WTC11 (cell line): ENCODE results near the gene LHX5. TPM values are rescaled to one million over a fixed set of nuclear protein-coding genes. Genes with fewer than 3 reads are reported as not detected.
"Not testable (repeated sequence)": the region's sequence is repeated elsewhere in the genome, so short reads cannot be mapped to it uniquely, and the experiment has no call there.

Experiments
- ATAC-seq: fragments of 200-7000 bp; cut with Tn5 transposase; 2 replicates; pipeline ENCODE4 v1.10.0; 2021; ENCODE audit warnings: mild to moderate bottlenecking, moderate library complexity
- CTCF ChIA-PET: fragments of 300-600 bp; sonication (Branson Sonifier 250); formaldehyde crosslinking; loops from one replicate; lab custom pipeline; 2021; ENCODE audit warnings: antibody characterized with exemption; lab: Charles Lee
- POLR2A ChIA-PET: fragments of 350-600 bp; sonication (Branson Sonifier 250); formaldehyde crosslinking; loops from one replicate; lab custom pipeline; 2021; ENCODE audit warnings: antibody characterized with exemption; lab: Charles Lee
- DNase-seq: peaks from one replicate; pipeline ENCODE4 v3.0.0; 2021; ENCODE audit warnings: low spot score
- H3K27ac Mint-ChIP-seq: 2 replicates; pipeline ENCODE4 v1.8.0; 2021; ENCODE audit warnings: mixed read lengths
- H3K27me3 Mint-ChIP-seq: 2 replicates; pipeline ENCODE4 v1.8.0; 2021; ENCODE audit warnings: low read depth, mild to moderate bottlenecking, moderate library complexity, mixed read lengths
- H3K36me3 Mint-ChIP-seq: 2 replicates; pipeline ENCODE4 v1.8.0; 2021; ENCODE audit warnings: mixed read lengths
- H3K4me1 Mint-ChIP-seq: 2 replicates; pipeline ENCODE4 v1.8.0; 2022; ENCODE audit warnings: mixed read lengths
- H3K4me3 Mint-ChIP-seq: 2 replicates; pipeline ENCODE4 v1.8.0; 2021; ENCODE audit warnings: mild to moderate bottlenecking, moderate library complexity, mixed read lengths
- H3K9me3 Mint-ChIP-seq: 2 replicates; pipeline ENCODE4 v1.8.0; 2021; ENCODE audit warnings: mixed read lengths
- ELF4 ChIP-seq: sonication (generic); formaldehyde crosslinking; IDR thresholded peaks from 2 replicates; pipeline ENCODE4 v1.8.1; 2022; ENCODE audit warnings: low read depth, mild to moderate bottlenecking, moderate library complexity, missing genetic modification reagents
- FOXJ3 ChIP-seq: sonication (generic); formaldehyde crosslinking; IDR thresholded peaks from 2 replicates; pipeline ENCODE4 v1.9.0; 2021; ENCODE audit warnings: missing genetic modification reagents, mild to moderate bottlenecking, borderline replicate concordance
- GTF2I ChIP-seq: fragments of 250-450 bp; sonication (Bioruptor Pico); conservative IDR thresholded peaks from 2 replicates; pipeline ENCODE4 v1.4.0; 2021; ENCODE audit warnings: mild to moderate bottlenecking
- NR3C1 ChIP-seq: sonication (generic); formaldehyde crosslinking; conservative IDR thresholded peaks from 2 replicates; pipeline ENCODE4 v1.8.1; 2023; ENCODE audit warnings: low read depth, mild to moderate bottlenecking, missing genetic modification reagents
- SP1 ChIP-seq: sonication (generic); formaldehyde crosslinking; conservative IDR thresholded peaks from 2 replicates; pipeline ENCODE4 v1.8.1; 2022; ENCODE audit warnings: missing genetic modification reagents
- ZNF121 ChIP-seq: sonication (generic); formaldehyde crosslinking; IDR thresholded peaks from 2 replicates; pipeline ENCODE4 v1.8.0; 2023; ENCODE audit warnings: missing genetic modification reagents
- total RNA-seq: library from RNA; stranded (reverse); gene quantifications from 3 replicates; pipeline ENCODE4 v1.2.3, GENCODE V29; 2021
- TF ChIP-seq, protein P1 (sequence below): sonication (generic); formaldehyde crosslinking; IDR thresholded peaks from 2 replicates; pipeline ENCODE4 v1.8.1; 2023; ENCODE audit warnings: mild to moderate bottlenecking, missing genetic modification reagents
- TF ChIP-seq, protein P2 (sequence below): sonication (generic); formaldehyde crosslinking; IDR thresholded peaks from 2 replicates; pipeline ENCODE4 v1.8.1; 2023; ENCODE audit warnings: mild to moderate bottlenecking, missing genetic modification reagents, moderate library complexity
- TF ChIP-seq, protein P3 (sequence below): fragments of 250-450 bp; sonication (Bioruptor Pico); IDR thresholded peaks from 2 replicates; pipeline ENCODE4 v1.9.0; 2021; ENCODE audit warnings: mild to moderate bottlenecking
- TF ChIP-seq, protein P4 (sequence below): sonication (generic); formaldehyde crosslinking; IDR thresholded peaks from 2 replicates; pipeline ENCODE4 v1.8.0; 2023; ENCODE audit warnings: missing genetic modification reagents, mild to moderate bottlenecking, borderline replicate concordance
- TF ChIP-seq, protein P5 (sequence below): sonication (generic); formaldehyde crosslinking; IDR thresholded peaks from 2 replicates; pipeline ENCODE4 v1.8.1; 2023; ENCODE audit warnings: mild to moderate bottlenecking, moderate library complexity, missing genetic modification reagents
- TF ChIP-seq, protein P6 (sequence below): fragments of 250-450 bp; sonication (Bioruptor Pico); conservative IDR thresholded peaks from 2 replicates; pipeline ENCODE4 v1.9.0; 2021; ENCODE audit warnings: mild to moderate bottlenecking

LHX5 gene
- total RNA-seq, 1 experiment from 2014 or later: 3.0 TPM

DNA sequence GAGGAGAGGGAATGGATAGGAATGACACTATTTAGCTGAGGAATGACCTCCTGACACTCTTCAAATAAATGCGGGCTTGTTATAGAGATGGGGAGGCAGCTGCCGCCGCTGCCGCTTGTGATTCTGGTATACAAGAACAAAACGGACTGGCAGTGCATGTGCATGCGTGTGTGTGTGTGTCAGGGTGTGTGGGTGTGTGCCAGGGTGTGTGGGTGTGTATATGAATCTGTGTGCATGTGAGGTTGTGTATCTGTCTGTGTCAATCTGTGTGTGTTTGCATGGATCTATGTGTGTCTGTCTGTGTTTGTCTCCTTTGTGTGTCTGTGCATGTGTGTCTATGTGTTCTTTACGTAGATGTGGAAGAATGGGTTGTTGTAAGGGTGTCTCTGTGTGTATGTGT, 26.0 kb upstream of the LHX5 start:
- POLR2A ChIA-PET: no interaction called here

DNA sequence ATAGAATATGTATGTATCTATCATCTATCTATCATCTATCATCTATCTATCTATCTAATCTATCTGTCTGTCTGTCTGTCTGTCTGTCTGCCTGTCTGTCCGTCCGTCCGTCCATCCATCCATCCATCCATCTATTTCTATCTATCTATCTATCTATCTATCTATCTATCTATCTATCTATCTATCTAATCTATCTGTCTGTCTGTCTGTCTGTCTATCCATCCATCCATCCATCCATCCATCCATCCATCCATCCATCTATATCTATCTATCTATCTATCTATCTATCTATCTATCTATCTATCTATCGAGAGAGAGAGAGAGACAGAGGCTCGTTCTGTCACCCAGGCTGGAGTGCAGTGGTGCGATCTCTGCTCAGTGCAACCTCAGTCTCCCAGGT, 24.3 kb upstream of the LHX5 start:
- H3K27me3 Mint-ChIP-seq, POLR2A ChIA-PET, DNase-seq, H3K4me3 Mint-ChIP-seq, CTCF ChIA-PET, H3K27ac Mint-ChIP-seq, ATAC-seq: not testable (repeated sequence)
- H3K9me3 Mint-ChIP-seq: peaks cover 18% of the 10 kb centered on the region
- H3K4me1 Mint-ChIP-seq: peaks cover 15% of the 10 kb centered on the region
- H3K36me3 Mint-ChIP-seq: peaks cover 11% of the 10 kb centered on the region

More for the DNA sequence above, 26.0 kb upstream of the LHX5 start:
- CTCF ChIA-PET: no interaction called here
- TF ChIP-seq FOXJ3: no peak
- TF ChIP-seq, protein P1, sequence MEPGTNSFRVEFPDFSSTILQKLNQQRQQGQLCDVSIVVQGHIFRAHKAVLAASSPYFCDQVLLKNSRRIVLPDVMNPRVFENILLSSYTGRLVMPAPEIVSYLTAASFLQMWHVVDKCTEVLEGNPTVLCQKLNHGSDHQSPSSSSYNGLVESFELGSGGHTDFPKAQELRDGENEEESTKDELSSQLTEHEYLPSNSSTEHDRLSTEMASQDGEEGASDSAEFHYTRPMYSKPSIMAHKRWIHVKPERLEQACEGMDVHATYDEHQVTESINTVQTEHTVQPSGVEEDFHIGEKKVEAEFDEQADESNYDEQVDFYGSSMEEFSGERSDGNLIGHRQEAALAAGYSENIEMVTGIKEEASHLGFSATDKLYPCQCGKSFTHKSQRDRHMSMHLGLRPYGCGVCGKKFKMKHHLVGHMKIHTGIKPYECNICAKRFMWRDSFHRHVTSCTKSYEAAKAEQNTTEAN: no peak
- no peak for TF ChIP-seq ELF4 (CRISPR knock-in tag)
- TF ChIP-seq GTF2I: no peak
- TF ChIP-seq, protein P2, sequence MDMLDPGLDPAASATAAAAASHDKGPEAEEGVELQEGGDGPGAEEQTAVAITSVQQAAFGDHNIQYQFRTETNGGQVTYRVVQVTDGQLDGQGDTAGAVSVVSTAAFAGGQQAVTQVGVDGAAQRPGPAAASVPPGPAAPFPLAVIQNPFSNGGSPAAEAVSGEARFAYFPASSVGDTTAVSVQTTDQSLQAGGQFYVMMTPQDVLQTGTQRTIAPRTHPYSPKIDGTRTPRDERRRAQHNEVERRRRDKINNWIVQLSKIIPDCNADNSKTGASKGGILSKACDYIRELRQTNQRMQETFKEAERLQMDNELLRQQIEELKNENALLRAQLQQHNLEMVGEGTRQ: no peak
- TF ChIP-seq, protein P3, sequence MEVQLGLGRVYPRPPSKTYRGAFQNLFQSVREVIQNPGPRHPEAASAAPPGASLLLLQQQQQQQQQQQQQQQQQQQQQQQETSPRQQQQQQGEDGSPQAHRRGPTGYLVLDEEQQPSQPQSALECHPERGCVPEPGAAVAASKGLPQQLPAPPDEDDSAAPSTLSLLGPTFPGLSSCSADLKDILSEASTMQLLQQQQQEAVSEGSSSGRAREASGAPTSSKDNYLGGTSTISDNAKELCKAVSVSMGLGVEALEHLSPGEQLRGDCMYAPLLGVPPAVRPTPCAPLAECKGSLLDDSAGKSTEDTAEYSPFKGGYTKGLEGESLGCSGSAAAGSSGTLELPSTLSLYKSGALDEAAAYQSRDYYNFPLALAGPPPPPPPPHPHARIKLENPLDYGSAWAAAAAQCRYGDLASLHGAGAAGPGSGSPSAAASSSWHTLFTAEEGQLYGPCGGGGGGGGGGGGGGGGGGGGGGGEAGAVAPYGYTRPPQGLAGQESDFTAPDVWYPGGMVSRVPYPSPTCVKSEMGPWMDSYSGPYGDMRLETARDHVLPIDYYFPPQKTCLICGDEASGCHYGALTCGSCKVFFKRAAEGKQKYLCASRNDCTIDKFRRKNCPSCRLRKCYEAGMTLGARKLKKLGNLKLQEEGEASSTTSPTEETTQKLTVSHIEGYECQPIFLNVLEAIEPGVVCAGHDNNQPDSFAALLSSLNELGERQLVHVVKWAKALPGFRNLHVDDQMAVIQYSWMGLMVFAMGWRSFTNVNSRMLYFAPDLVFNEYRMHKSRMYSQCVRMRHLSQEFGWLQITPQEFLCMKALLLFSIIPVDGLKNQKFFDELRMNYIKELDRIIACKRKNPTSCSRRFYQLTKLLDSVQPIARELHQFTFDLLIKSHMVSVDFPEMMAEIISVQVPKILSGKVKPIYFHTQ: no peak
- TF ChIP-seq, protein P4, sequence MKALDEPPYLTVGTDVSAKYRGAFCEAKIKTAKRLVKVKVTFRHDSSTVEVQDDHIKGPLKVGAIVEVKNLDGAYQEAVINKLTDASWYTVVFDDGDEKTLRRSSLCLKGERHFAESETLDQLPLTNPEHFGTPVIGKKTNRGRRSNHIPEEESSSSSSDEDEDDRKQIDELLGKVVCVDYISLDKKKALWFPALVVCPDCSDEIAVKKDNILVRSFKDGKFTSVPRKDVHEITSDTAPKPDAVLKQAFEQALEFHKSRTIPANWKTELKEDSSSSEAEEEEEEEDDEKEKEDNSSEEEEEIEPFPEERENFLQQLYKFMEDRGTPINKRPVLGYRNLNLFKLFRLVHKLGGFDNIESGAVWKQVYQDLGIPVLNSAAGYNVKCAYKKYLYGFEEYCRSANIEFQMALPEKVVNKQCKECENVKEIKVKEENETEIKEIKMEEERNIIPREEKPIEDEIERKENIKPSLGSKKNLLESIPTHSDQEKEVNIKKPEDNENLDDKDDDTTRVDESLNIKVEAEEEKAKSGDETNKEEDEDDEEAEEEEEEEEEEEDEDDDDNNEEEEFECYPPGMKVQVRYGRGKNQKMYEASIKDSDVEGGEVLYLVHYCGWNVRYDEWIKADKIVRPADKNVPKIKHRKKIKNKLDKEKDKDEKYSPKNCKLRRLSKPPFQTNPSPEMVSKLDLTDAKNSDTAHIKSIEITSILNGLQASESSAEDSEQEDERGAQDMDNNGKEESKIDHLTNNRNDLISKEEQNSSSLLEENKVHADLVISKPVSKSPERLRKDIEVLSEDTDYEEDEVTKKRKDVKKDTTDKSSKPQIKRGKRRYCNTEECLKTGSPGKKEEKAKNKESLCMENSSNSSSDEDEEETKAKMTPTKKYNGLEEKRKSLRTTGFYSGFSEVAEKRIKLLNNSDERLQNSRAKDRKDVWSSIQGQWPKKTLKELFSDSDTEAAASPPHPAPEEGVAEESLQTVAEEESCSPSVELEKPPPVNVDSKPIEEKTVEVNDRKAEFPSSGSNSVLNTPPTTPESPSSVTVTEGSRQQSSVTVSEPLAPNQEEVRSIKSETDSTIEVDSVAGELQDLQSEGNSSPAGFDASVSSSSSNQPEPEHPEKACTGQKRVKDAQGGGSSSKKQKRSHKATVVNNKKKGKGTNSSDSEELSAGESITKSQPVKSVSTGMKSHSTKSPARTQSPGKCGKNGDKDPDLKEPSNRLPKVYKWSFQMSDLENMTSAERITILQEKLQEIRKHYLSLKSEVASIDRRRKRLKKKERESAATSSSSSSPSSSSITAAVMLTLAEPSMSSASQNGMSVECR (CRISPR knock-in tag): no peak
- TF ChIP-seq, protein P5, sequence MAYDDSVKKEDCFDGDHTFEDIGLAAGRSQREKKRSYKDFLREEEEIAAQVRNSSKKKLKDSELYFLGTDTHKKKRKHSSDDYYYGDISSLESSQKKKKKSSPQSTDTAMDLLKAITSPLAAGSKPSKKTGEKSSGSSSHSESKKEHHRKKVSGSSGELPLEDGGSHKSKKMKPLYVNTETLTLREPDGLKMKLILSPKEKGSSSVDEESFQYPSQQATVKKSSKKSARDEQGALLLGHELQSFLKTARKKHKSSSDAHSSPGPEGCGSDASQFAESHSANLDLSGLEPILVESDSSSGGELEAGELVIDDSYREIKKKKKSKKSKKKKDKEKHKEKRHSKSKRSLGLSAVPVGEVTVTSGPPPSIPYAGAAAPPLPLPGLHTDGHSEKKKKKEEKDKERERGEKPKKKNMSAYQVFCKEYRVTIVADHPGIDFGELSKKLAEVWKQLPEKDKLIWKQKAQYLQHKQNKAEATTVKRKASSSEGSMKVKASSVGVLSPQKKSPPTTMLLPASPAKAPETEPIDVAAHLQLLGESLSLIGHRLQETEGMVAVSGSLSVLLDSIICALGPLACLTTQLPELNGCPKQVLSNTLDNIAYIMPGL: no peak
- no peak for TF ChIP-seq NR3C1 (CRISPR knock-in tag)
- TF ChIP-seq, protein P6, sequence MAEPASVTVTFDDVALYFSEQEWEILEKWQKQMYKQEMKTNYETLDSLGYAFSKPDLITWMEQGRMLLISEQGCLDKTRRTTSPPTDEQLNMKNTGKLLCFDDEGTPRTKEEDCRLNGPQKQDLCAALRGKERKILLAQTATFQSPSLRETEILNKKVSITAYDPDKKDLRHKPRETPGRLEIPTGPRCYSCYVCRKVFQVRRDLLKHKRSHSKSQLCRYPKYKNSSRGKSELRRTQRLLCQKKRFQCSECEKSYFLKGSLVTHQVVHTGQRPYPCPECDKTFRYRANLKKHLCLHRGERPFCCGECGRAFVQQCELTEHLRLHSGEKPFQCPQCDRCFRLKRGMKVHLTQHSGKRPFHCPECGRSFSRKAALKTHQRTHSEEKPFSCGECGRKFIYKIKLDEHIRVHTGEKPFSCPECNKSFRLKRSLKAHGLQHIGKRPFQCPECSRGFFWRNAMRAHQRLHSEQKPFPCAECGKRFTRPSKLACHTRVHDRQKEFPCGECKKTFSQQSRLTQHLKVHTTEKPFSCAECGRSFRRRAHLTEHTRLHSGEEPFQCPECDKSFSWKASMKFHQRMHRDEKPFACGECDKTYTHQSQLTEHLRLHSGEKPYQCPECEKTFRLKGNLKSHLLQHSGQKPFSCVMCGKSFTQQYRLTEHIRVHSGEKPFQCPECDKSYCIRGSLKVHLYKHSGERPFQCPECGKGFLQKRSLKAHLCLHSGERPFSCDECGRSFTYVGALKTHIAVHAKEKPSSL (CRISPR knock-in tag): no peak
- no peak for TF ChIP-seq ZNF121 (CRISPR knock-in tag)
- TF ChIP-seq SP1 (CRISPR knock-in tag): no peak
- Mint-ChIP-seq H3K27ac (no peak overlapping the region), H3K27me3 (no peaks in the 10 kb centered on the region; the same call in 1 of the 2 replicates), H3K4me1 (peaks cover 25% of the 10 kb centered on the region), H3K4me3 (no peak overlapping the region), H3K36me3 (peaks cover 14% of the 10 kb centered on the region), H3K9me3 (peaks cover 15% of the 10 kb centered on the region)
- ATAC-seq: no peak
- DNase-seq: no peak
